Measurements from ENCODE around the gene DPP10.
A peak's percentile ranks its signal among the peaks of the same experiment; 100 is the strongest.
"Not testable (repeated sequence)": the region's sequence is repeated elsewhere in the genome, so short reads cannot be mapped to it uniquely, and the experiment has no call there.

DPP10 gene

DNA sequence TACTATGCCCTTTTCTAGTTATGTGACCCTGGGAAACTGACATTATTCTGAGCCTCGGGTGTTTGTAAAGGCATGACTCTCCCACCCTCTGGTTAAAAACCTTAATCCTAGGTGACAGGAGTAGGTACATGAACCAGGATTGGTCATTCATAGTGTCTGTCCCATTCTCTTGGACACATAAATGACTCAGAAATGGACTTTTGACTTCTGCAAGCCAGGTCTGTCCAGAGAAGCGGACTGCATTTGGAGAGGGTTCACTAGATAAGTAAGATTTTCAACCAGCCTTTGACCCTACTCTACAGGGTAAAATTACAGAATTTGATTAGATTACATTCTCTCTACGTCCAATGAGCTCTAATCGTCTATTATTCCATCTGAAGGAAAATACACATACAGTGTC is 285.9 kb downstream of the DPP10 start:
- no peak for DNase-seq

GRCh38 chr2:114729026-114729425 is 286.6 kb downstream of the DPP10 start:
- DNase-seq, result peak; percentile 70

- DNase-seq, result no peak
Observed at GRCh38 chr2:114735126-114735525, 292.7 kb downstream of the DPP10 start.

DNA sequence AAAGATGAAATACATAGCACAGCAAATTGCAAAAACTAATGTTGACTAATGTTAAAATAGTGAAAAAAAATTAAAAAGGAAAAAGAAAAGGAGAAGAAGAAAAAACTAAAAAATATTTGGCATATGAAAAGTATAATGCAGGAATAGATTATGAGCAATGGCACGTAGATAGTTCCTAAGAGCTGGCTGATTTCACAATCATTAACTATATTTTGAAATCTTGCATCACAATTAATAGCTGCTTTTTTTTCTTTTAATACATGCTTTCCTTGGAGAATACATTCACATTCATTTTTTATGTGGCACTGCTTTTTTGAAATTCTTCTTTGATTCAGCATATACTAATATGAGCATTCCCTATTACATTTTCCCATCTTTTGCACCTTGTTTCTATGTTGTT is 299.8 kb downstream of the DPP10 start:
- DNase-seq, result no peak

DNA sequence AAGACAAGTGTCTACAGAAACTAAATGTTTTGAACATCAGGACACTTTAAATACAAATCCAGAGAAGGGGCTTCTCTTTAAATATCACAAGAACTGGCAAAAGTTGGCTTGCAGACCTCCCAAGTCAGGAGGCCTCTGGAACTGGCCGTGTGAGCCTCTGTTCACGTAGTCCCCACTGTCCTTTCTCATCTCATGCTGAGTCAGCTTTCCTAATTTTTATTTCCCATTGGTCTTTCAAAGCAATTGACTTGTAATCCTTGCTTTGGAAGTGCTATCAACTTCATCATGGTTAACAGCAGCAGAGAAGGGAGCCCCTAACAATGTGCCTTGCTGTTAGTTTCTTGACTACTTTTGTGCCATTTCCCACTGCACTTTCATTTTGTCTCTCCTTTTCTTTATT is 303.3 kb downstream of the DPP10 start:
- DNase-seq, result no peak

GRCh38 chr2:114748175-114748574 is 305.7 kb downstream of the DPP10 start:
- not testable (repeated sequence) for DNase-seq

- DNase-seq, result no peak
Observed at GRCh38 chr2:114752425-114752824, 310.0 kb downstream of the DPP10 start.

DNA sequence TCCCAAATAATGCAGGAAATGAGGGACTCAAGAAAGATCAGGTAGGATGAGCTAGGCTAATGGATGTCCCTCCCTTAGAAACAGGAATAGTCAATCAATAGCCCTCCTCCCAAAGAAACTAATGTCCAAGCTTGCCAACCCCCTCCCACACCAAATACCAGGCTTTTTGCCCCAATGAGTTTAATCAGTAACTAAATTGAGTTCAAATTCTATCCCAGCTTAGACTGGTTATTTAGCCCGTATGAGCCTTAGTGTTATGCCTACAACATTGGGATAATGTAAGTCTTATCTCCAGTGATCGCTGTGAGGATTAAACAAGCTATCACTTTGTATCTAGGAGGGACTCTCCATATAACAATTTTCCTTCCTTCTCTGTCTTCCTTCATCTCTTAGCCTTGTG is 310.7 kb downstream of the DPP10 start:
- DNase-seq, result no peak

DNA sequence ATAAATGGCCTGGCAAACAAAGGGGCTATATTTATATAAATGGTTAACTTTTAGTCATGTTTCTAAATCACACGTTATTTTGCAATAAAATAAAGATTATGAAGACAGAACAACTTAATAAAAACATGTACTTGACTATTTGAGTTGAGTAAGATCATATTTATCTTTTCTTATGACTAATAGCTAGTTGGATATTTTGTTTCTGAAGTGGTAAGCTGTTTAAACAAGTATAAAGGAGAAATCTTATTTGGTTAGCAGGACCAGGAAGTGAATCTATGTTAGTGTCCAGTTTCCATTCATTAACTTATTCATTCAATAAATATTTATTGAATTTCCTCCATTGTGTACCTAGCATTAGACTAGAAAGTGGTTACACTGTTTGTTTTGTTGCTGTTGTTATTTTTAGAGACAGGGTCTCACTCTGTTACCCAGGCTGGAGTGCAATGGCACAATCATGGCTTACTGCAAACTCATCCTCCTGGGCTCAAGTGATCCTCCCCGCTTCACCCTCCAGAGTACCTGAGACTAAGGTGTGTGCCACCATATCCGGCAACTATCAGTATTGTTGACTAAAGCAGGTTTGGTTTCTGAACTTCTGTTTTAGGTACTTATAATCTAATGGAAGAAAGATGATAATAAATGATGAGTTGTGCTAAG is 312.6 kb downstream of the DPP10 start:
- DNase-seq, result no peak

- no peak for DNase-seq
Observed at GRCh38 chr2:114762376-114762775, 319.9 kb downstream of the DPP10 start.

GRCh38 chr2:114762986-114763385 is 320.5 kb downstream of the DPP10 start:
- DNase-seq, result peak; percentile 12

DNA sequence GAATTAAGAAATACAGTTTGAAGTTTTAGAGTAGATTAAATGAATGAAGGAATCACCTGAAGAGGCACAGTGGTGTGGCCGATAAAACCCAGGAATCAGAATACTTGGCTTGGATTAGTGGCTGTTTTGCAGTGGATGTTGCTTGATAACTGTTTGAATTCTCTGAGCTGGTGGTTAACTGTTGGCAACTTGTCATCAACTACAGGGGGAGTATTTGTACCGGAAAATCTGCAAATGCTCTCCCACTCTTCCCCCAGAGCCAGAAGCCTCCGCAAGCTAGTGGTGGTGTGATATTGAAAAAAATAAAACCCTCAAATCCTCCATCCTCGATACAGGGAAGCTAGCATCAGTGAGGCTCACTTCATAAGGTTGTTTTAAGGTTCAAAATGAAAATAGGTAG is 326.7 kb downstream of the DPP10 start:
- peak; percentile 6 for DNase-seq

- DNase-seq, result no peak
Observed at GRCh38 chr2:114769991-114770390, 327.6 kb downstream of the DPP10 start.

- no peak for DNase-seq
Observed at GRCh38 chr2:114784046-114784445, 341.6 kb downstream of the DPP10 start.

- DNase-seq, result no peak
Observed at GRCh38 chr2:114784890-114785583, 342.6 kb downstream of the DPP10 start.

- DNase-seq, result no peak
Observed at GRCh38 chr2:114786901-114787300, 344.5 kb downstream of the DPP10 start.

- no peak for DNase-seq
Observed at GRCh38 chr2:114787486-114787885, 345.0 kb downstream of the DPP10 start.

- DNase-seq, result no peak
Observed at GRCh38 chr2:114789989-114790388, 347.5 kb downstream of the DPP10 start.

DNA sequence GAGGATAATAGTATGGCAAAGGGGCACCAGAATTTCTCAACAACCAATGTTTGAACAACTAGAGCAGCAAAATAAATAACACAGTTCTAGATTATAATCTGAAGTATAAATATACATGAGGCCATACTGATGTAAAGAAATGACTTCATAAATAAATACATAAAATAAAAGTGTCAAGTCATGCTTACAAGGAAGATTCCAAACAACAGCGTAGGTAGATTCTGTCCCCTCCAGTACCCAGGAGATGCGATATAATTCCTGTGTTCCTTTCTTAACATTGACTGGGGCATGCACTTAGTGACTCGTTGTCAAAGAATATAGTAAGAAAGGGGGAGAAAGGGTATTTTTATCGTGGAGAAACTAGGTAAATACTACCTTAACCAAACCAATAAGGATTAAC is 355.1 kb downstream of the DPP10 start:
- DNase-seq, result no peak

DNA sequence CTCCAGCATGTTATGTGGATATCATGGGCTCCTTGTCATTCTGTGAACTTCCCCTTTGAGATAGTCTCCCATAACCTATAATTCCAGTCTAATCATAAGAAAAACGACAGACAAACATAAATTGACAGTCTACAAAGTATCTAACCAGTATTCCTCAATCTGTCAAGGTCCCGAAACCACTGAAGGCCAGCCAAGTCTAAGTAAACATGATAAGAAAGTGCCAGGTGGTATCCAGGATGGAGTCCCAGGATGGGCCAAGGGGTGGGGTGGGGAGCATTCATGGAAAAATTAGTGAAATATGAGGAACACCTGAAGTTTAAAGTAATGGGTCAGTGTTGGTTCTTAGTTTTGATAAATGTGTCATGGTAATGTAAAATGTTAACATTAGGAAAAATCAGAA is 355.5 kb downstream of the DPP10 start:
- DNase-seq, result no peak

DNA sequence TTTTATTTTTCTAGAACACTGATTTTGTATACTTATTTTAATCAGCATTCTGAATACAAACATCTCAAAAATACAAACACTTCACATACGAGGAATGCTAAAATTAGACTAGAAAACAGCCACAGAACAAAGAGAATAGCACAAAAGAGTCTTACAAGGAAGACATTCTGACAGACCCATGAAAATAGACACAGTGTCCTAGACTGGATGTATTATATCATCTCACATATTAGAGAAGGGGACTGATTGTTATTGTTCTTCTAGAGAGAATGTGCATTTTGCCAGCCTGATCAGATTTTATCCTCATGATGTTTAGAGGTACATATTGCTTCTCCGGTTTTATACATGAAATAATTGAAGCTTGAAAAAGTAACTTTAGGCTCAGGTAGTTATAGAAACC is 357.9 kb downstream of the DPP10 start:
- DNase-seq, result peak; percentile 65

DNA sequence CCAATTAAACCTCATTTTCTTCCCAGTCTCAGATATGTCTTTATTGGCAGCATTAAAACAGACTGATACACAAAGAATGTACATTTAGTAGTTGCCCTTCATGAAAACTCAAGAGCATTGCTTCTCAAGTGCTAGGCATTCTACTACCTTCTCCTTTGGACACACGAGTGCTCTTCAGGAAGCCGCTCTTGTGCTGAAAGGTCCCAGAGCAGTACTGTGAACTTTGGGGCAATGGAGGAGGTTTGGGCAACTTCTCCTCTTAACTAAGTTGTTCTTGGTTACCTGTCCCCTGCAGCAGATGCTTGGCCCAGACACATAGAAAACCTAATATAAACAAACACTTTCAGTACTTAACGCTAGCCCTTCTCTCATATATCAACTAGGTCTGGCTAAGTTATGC is 362.8 kb downstream of the DPP10 start:
- no peak for DNase-seq

GRCh38 chr2:114810092-114810491 is 367.7 kb downstream of the DPP10 start:
- DNase-seq, result no peak

DNA sequence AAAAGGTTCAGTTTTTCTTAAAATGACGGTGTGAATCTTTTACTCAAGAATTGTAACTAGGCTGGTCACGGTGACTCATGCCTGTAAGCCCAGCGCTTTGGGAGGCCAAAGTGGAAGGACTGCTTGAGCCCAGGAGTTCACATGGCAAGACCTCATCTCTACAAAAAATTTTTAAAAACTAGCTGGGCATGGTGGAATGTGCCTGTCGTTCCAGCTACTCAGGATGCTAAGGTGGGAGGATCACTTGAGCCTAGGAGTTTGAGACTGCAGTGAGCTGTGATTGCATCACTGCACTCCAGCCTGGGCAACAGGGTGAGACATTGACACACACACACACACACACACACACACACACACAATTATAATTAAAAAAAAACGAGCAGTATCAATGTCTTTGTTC is 369.8 kb downstream of the DPP10 start:
- DNase-seq, result no peak

DNA sequence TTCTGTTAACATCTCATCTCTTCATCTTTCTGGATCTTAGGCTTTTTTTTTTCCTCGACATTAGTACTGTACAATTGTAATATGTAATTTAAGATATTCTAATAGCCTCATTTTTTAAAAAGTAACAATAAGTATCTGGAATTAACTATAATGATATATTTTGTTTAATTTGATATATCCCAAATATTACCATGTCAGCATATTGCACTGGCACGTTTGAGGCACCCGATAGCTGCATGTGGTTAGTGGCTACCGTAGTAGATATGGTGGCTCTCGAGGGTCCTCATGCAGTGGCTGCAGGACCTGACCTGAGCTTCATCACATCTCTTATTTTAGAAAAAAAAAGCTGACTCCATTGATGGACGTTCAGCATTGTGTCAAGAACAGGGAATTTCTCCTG is 371.9 kb downstream of the DPP10 start:
- DNase-seq, result no peak
